HCT116 (cell line): ENCODE data around the gene DNAJC18. TPM values are rescaled to one million over a fixed set of nuclear protein-coding genes. Genes with fewer than 3 reads are reported as not detected.

Experiments used
- ATAC-seq: fragments of 200-7000 bp; cut with Tn5 transposase; 2 replicates; pipeline ENCODE4 v1.9.1; 2020; ENCODE audit warnings: mild to moderate bottlenecking, moderate library complexity
- BruUV-seq: library from RNA; stranded (reverse); fragments of 400-500 nt; replicated peaks from 2 replicates; lab custom pipeline; 2021; lab: Mats Ljungman, UMichigan
- CTCF ChIA-PET: fragments of 300-600 bp; sonication (Branson Sonifier 250); formaldehyde crosslinking; loops from one replicate; lab custom pipeline; 2021; ENCODE audit warnings: antibody characterized with exemption; lab: Charles Lee
- POLR2A ChIA-PET: fragments of 300-600, 350-600 bp; sonication (Branson Sonifier 250); formaldehyde crosslinking; loops from one replicate; lab custom pipeline; 2021; ENCODE audit warnings: antibody characterized with exemption; lab: Charles Lee
- RAD21 ChIA-PET, 2 experiments: fragments of 300-600 bp; sonication (Branson Sonifier 250); formaldehyde crosslinking; loops; one replicate each; lab custom pipeline; 2023; ENCODE audit warnings: low total read pairs in 2 of 2; ENCODE audit not compliant: uncharacterized antibody in 2 of 2, unreplicated experiment in 2 of 2, low non-redundant PET in 1 of 2; lab: Charles Lee
- DNase-seq: peaks from one replicate; pipeline ENCODE4 v3.0.0-alpha.2; 2010; ENCODE audit warnings: low read depth, low spot score
- H2AFZ ChIP-seq: fragments of 200-600 bp; shearing (Covaris generic), sonication (generic); 2 replicates; pipeline ENCODE4 v1.6.1; 2017; ENCODE audit warnings: low read depth, mixed run types, mixed read lengths, antibody characterized with exemption, low read length; ENCODE audit not compliant: poor library complexity, severe bottlenecking
- H3K27ac ChIP-seq: 2 replicates; pipeline ENCODE4 v1.5.1; 2012; ENCODE audit warnings: low read depth, low read length
- H3K27me3 ChIP-seq: fragments of 200-600 bp; sonication (generic); 2 replicates; pipeline ENCODE4 v1.6.1; 2016; ENCODE audit warnings: mixed run types, low read length, mixed read lengths; ENCODE audit not compliant: insufficient read depth
- H3K36me3 ChIP-seq, 2 experiments: fragments of 200-500 bp in 1 of 2; fragments of 200-600 bp in 1 of 2; sonication (Bioruptor generic) in 1 of 2; sonication (generic) in 1 of 2; 2 replicates each; pipeline versions ENCODE4 v1.5.1 to v1.6.1; 2014 to 2016; ENCODE audit warnings: low read length in 2 of 2, inconsistent platforms in 1 of 2, mixed read lengths in 1 of 2, mixed run types in 1 of 2; ENCODE audit not compliant: insufficient read depth in 2 of 2, control insufficient read depth in 1 of 2
- H3K4me1 ChIP-seq, 2 experiments: fragments of 200-600 bp in 1 of 2; sonication (generic) in 1 of 2; 2 replicates each; pipeline versions ENCODE4 v1.5.1 to v1.6.1; 2012 to 2017; ENCODE audit warnings: low read length in 2 of 2, inconsistent platforms in 1 of 2, mild to moderate bottlenecking in 1 of 2, mixed read lengths in 1 of 2, mixed run types in 1 of 2, moderate library complexity in 1 of 2; ENCODE audit not compliant: insufficient read depth in 2 of 2, control insufficient read depth in 1 of 2
- H3K4me2 ChIP-seq: fragments of 200-600 bp; sonication (generic); 2 replicates; pipeline ENCODE4 v1.6.1; 2017; ENCODE audit warnings: mixed run types, low read length, mixed read lengths
- H3K4me3 ChIP-seq, 2 experiments: fragments of 200-600 bp in 1 of 2; sonication (generic) in 1 of 2; replicated peaks in 1 of 2; 2 replicates each; pipeline ENCODE4 v1.5.1; 2011 to 2016; ENCODE audit warnings: low read length in 2 of 2, control low read depth in 1 of 2, low read depth in 1 of 2, mild to moderate bottlenecking in 1 of 2, mixed read lengths in 1 of 2, mixed run types in 1 of 2
- H3K79me2 ChIP-seq: fragments of 200-600 bp; sonication (generic); 2 replicates; pipeline ENCODE4 v1.6.1; 2017; ENCODE audit warnings: mild to moderate bottlenecking, mixed run types, low read length, moderate library complexity, mixed read lengths; ENCODE audit not compliant: insufficient read depth
- H3K9ac ChIP-seq: fragments of 200-600 bp; sonication (generic); 2 replicates; pipeline ENCODE4 v1.6.1; 2016; ENCODE audit warnings: low read length, mixed read lengths
- H3K9me2 ChIP-seq: fragments of 200-600 bp; sonication (generic), shearing (Covaris generic); 2 replicates; pipeline ENCODE4 v1.6.1; 2017; ENCODE audit warnings: mixed run types, mild to moderate bottlenecking, moderate library complexity; ENCODE audit not compliant: insufficient read depth
- H3K9me3 ChIP-seq, 2 experiments: fragments of 200-500 bp in 1 of 2; fragments of 200-600 bp in 1 of 2; sonication (Bioruptor generic) in 1 of 2; sonication (generic) in 1 of 2; 2 replicates each; pipeline ENCODE4 v1.6.1; 2014 to 2017; ENCODE audit warnings: low read length in 2 of 2, mixed read lengths in 2 of 2, inconsistent platforms in 1 of 2, low read depth in 1 of 2, mild to moderate bottlenecking in 1 of 2, mixed run types in 1 of 2, moderate library complexity in 1 of 2; ENCODE audit not compliant: control insufficient read depth in 1 of 2, insufficient read depth in 1 of 2
- H4K20me1 ChIP-seq: fragments of 200-600 bp; sonication (generic), shearing (Covaris generic); 2 replicates; pipeline ENCODE4 v1.6.1; 2017; ENCODE audit warnings: mixed run types, mild to moderate bottlenecking, moderate library complexity; ENCODE audit not compliant: insufficient read depth
- CTCF ChIP-seq, 3 experiments: fragments of 200-600 bp in 1 of 3; sonication (generic) in 1 of 3; IDR thresholded peaks in 2 of 3; conservative IDR thresholded peaks in 1 of 3; 2 replicates each; pipeline ENCODE4 v1.5.1; 2012 to 2017; ENCODE audit warnings: low read depth in 2 of 3, low read length in 2 of 3, antibody characterized with exemption in 1 of 3, borderline replicate concordance in 1 of 3, control low read depth in 1 of 3, mild to moderate bottlenecking in 1 of 3, mixed read lengths in 1 of 3, mixed run types in 1 of 3, moderate library complexity in 1 of 3; ENCODE audit not compliant: insufficient read depth in 1 of 3
- POLR2AphosphoS5 ChIP-seq: IDR thresholded peaks from 2 replicates; pipeline ENCODE4 v1.6.1; 2011; ENCODE audit warnings: mild to moderate bottlenecking, low read depth, low read length, moderate library complexity
- SP1 ChIP-seq: IDR thresholded peaks from 2 replicates; pipeline ENCODE4 v1.6.1; 2012; ENCODE audit warnings: low read depth
- SRF ChIP-seq: IDR thresholded peaks from 2 replicates; pipeline ENCODE4 v1.6.1; 2012; ENCODE audit warnings: low read depth
- YY1 ChIP-seq: IDR thresholded peaks from 2 replicates; pipeline ENCODE4 v1.6.1; 2011; ENCODE audit warnings: low read length, low read depth, moderate library complexity, mild to moderate bottlenecking; ENCODE audit not compliant: insufficient replicate concordance; ENCODE audit errors: extremely low read depth
- intact Hi-C: fragments of 100-400 bp; cut with micrococcal nuclease; formaldehyde crosslinking; loops from 2 replicates; pipeline ENCODE4 v1.10.0; 2022
- total RNA-seq: library from RNA; stranded (reverse); gene quantifications from one replicate; pipeline ENCODE4 v1.2.1, GENCODE V29; 2021; ENCODE audit not compliant: unreplicated experiment
- TF ChIP-seq, protein P1 (sequence below): IDR thresholded peaks from 2 replicates; pipeline ENCODE4 v1.6.1; 2012; ENCODE audit warnings: low read depth

The DNAJC18 gene
- total RNA-seq, 1 experiment from 2014 or later = 5.7 TPM

- Histone ChIP-seq H3K9ac (no peak overlapping the region), H4K20me1 (no peaks in the 10 kb centered on the region), H3K27ac (no peak overlapping the region), H3K9me2 (no peaks in the 10 kb centered on the region), H3K4me2 (no peak overlapping the region), H3K9me3 (no peaks in the 10 kb centered on the region), H3K27me3 (no peaks in the 10 kb centered on the region), H3K36me3 (0 out of 4 replicates have a peak, but pooled peaks cover 0 to 2% of the 10 kb centered on the region in 2 experiments), H3K4me1 (peaks cover 9% of the 10 kb centered on the region in 2 experiments; a peak in 2 of 4 replicates), H3K79me2 (no peaks in the 10 kb centered on the region), H2AFZ (no peak overlapping the region), H3K4me3 (no peak overlapping the region)
- ChIA-PET POLR2A (no interaction called here), CTCF (no interaction called here), RAD21 (no interaction called here)
- no peak for TF ChIP-seq POLR2AphosphoS5
- TF ChIP-seq CTCF (IDR thresholded peaks at IDR 0.05 in 2 of 3, conservative IDR thresholded peaks at IDR 0.05 in 1 of 3; ENCODE audit: borderline replicate concordance in 1 of 3, insufficient read depth in 1 of 3, low read depth in 2 of 3, low read length in 2 of 3) = no peak
- no peak for TF ChIP-seq SRF
- no peak for TF ChIP-seq YY1
- TF ChIP-seq SP1 = no peak
- TF ChIP-seq, protein P1, sequence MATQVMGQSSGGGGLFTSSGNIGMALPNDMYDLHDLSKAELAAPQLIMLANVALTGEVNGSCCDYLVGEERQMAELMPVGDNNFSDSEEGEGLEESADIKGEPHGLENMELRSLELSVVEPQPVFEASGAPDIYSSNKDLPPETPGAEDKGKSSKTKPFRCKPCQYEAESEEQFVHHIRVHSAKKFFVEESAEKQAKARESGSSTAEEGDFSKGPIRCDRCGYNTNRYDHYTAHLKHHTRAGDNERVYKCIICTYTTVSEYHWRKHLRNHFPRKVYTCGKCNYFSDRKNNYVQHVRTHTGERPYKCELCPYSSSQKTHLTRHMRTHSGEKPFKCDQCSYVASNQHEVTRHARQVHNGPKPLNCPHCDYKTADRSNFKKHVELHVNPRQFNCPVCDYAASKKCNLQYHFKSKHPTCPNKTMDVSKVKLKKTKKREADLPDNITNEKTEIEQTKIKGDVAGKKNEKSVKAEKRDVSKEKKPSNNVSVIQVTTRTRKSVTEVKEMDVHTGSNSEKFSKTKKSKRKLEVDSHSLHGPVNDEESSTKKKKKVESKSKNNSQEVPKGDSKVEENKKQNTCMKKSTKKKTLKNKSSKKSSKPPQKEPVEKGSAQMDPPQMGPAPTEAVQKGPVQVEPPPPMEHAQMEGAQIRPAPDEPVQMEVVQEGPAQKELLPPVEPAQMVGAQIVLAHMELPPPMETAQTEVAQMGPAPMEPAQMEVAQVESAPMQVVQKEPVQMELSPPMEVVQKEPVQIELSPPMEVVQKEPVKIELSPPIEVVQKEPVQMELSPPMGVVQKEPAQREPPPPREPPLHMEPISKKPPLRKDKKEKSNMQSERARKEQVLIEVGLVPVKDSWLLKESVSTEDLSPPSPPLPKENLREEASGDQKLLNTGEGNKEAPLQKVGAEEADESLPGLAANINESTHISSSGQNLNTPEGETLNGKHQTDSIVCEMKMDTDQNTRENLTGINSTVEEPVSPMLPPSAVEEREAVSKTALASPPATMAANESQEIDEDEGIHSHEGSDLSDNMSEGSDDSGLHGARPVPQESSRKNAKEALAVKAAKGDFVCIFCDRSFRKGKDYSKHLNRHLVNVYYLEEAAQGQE = no peak
- ATAC-seq (no peak), DNase-seq (no peak)
- BruUV-seq = no TSS peak
- intact Hi-C loops = no loop called here
Observed at GRCh38 chr5:139474890-139475791, 35.8 kb upstream of the DNAJC18 start.
